Stimulated activated CD4-positive, alpha-beta T cell treated with anti-CD3 and anti-CD28 coated beads, Interleukin-1b, Interleukin-23, amount 100 ng/mL, for 1 hour (primary cell): ENCODE results near the gene HDAC11.
"Not testable (repeated sequence)": the region's sequence is repeated elsewhere in the genome, so short reads cannot be mapped to it uniquely, and the experiment has no call there.

Experiments used
- DNase-seq, 2 donors: peaks; one replicate each; pipeline ENCODE4 v3.0.0-alpha.2; 2020; ENCODE audit warnings: low read depth in 2 of 2

Gene HDAC11

DNA sequence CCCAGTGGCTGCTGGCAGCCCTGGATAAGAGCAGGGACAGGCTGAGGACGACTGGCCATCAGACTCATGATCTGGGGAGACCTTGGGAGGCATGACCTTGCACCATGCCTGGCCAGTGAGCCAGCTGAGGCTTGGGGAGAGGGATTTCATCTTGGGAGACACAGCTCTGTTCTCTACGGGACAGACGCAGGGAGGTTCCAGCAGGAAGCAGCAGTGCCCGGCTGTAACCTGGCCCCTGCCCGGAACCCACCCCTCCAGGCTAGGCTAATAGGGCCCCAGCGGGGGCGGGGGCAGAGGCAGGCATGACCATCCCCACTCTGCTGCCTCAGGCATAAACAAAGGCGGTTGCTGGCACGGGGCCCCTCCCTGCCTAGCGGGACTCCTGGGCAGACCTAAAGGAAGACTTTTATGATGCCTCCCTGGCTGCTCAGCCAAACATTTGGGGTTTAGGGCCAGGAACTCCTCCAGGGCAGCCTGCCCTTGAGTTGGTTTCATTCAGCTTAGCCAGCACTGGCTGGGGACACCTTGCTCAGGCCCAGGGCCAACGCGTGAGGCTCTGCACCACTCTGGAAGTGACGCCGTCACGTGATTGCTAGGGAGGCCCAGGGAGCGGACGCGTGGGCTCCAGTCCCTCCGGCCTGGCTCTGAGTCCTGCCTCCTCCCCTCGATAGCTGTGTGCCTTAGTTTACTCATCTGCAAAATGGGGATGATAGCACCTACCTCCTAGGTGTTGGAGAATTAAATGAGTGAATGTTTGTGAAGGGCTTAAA lies 27.6 kb downstream of the HDAC11 start:
- no peak for DNase-seq

DNA sequence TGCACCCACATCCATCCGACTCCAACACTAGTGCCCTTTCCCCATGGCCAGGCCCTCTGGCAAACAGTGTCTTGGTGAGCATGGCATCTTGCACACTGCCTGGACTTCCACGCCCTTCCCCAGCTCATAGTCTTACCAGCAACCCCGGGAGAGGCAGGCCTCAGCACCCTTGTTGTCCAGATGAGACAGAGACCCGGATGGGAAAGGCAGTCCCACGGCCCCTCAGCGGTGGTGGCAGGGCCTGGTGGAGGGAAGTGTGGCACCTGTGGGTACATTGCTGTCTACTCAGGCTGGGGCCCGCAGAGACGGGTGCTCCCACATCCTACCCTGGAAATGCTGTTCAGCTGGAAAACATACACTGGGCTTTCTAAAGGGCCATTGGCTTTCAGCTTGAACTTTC lies 28.4 kb downstream of the HDAC11 start:
- DNase-seq = no peak

DNA sequence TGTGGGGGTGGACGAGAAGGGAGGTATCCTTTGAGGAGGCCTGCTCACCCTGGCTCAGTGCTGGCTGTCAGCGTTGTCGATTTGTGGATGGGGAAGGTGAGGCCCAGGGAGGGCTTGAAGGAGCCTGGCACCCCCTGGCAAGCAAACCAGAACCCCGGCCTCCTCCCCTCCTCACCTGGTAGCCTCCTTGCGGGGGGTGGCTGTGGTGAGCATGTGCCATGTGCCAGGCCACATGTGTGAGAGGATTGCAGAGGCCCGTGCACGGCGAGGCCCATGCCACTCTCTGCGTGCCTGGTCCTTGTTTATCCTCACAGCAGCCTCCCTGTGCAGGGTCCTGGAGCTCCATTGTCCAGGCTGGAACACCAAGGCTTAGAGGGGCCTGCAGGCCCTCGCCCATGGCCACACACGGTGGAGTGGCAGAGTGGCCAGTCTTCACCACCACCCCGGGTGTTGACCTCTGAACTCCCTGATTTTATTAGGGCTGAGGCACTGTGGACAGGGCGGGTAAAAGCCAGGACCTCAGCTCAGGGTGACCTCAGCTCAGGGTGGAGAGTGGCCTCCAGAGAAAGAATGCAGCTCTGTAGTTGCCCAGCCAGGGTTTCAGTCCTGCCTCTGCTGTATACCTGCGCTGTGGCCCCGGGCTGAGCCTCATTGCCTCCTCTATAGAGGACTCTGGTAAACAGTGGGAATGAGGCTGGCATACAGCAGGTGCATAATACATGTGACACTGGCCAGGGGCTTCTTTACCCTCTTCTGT lies 29.1 kb downstream of the HDAC11 start:
- no peak for DNase-seq

DNA sequence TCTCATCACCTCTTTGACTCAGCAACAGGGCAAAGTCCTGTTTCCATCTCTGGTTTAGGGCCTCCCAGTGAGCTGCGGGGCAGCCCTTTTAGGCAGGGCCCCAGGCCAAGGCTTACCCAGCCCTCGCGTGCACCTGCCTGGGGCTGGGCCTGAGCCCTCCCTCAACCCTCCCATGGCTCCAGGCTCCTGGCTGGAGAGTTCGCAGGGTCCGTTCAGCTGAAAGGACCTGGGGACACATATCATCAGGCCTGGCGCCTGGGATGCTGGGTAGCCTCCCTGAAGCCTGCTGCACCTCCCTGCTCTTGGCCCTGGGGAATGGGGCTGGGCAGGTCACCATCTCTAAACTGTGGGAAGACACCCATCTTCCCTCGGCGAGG lies 29.7 kb downstream of the HDAC11 start:
- no peak for DNase-seq

DNA sequence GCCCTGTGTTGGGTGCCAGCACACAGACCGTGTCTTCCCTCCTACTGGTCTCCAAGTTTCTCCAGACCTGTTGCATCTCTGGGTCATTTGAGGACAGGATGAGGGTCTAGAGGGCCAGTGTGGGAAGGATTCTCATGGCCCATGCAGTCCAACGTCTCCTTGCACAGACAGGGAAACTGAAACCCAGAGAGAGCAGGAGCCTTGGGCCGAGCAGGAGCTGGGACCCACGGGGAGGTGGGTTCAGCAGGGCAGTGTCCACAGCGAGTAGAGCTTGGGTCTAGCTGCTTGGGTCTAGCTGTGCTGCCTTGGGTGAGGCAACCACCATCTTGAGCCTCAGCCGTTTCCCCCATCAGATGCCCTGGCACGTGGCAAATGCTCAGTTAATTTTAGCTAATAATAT lies 32.3 kb downstream of the HDAC11 start:
- no peak for DNase-seq

DNA sequence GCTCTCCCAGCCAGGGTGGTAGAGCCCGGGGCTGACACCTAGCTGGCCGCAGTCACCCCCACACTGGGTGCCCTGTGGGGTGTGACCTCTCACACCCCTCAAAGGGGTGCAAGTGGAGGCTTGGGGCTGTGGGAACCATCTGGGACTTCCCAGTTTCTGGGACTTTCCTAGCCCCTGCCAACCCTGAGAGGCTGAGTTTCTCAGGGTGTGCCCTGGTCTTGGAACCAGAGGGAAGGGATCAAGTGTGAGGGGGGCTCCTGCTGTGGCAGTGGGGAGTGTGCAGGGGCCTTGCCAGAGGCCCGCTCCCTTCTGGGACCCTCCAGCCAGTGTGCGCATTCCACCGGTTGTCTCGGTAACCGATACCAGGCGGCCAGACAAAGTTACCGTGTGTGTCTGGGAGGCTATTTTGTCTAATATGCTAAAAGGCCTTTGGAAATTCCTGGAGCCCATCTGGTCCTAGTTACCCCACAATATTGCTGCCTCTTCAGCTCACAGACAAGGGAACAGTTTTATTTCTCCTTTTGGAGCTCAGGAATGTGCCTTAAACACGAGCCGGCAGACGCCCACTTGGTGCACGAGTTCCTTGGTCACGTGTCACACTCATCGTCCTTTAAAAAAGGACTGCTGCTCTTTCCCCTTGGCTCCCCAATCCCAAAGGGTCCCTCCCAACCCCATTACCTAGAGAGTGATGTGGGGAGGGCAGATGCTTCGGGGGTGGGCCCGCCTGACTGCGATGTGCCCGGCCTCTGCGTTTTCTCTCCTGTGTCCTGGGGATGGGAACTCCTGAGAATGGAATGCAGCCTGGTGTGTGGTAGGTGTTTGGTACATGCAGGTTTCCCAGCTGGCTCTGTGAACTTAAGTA lies 33.2 kb downstream of the HDAC11 start:
- DNase-seq = no peak

DNA sequence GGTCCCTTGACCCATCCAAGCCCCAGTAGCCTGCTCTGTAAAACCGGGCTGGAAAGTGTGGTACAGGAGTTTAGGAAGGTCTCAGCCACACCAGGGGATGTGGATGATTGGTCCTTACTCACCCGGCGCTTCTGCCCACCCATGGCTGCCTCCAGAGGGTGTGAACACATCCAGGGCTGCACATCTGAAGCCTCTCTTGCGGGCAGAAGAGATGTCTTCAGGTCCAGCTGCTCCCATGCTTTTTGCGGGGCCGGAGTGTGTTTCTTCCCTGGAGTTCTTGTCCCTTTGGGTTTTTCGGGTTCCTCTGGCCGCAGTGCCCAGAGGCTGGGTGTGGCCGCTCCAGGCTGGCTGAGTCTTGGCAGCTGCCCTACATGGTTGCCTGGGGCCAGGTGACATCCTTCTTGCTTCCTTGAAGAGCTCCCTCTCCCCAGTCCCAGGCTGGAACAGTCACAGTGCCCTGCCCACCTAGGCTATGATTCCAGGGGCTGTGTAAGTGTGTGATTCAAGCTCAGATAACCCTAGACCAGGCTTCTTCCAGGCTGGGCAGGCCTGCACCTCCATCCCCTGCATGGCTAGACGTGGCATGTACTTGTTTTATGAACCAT lies 33.9 kb downstream of the HDAC11 start:
- no peak for DNase-seq

DNA sequence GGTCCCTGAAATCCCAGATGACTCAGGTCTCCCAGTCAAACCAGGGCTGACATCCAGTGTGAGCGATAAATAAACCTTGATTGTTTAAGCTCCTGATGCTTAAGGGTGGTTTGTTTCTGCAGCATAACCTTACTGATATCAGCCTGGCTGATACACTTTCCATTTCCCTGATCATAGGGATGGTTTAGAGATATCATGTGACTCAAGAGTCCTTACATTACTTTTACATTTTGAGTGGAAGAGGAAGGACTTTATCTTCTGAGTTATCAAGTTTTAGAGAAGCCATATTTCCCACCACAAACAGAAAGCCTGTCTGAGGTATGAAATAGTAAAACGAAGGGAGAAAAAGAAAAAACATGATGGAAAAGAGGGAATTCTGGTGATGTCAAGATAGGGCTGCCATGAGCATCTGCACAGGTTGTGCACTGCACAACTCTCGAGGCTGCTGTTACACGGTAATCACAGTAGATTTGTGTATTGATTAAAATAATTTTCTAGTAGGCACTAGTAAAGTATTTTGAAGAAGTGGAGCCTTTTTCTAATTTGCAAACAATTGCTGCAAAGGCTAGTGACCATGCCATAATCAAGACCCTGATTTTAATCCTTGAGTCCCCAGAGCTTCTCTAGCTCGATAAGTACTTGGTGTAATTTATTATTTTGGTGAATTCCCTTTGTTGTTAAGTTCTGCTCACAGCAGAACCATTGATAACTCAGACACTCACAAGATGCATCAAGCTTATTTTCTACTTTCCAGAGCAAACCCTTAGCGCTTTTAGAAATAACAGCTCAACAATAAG lies 34.7 kb downstream of the HDAC11 start:
- DNase-seq = no peak

DNA sequence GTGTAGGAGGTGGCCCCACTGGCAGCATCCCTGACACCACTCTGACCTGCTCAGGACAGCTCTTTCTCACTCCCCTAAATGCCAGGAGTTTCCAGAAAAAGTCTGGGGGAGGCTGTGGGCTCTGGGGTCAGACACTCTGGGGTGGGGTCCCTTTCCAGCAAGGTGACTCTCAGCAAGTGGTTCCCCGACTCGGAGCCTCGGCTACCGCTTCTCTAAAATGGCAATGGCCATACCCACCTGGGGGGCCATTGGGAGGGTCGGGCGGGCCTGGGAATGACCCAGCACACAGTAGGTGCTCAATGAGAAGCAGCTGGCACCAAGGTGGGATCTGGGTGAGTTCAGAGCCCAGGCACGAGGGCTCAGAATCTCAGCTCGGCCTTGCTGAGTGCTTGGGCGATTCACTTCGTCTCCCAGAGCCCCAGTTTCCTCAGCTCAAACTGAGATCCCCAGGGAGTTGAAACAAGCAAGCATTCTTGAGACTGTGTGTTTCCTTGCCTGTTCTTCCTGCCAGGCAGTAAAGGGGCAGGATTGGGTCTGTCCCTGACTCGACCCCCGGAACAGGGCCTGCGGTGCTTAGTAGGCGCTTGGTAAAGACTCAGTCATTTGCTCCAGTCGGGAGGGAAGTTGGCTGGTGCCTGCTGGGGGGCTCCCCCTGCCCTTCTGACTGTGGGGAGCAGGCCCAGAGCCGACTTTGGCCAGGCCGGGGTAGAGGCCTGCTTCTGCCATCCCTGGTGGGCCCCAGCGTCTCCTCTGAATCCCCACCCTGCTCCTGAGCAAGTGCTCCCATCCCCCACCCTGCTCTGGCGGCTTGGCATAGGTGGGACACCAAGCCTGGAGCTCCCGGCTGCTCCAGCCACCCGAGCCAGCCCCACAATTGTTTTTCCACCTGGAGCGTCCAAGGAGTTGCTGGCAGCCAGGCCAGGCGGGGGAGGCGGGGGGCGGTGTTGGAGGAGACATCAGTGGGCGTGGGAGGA lies 36.0 kb downstream of the HDAC11 start:
- no peak for DNase-seq

DNA sequence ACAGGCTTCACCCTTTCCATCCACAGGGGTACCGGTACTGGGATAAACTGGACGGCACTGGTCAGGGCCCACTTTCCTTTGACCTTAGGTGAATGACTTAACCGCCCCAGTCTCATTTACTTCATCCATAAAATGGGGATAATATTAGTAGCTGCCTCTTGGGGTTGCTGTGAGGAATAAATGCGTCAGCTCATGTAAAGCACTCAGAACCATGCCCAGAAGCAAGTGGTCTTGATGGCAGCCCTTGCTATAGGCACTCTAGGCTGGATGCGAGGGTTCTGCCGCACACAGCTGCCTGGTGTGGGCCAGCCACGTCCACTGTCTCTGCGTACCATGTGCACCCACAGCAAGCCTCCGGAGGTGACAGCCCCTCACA lies 36.6 kb downstream of the HDAC11 start:
- no peak for DNase-seq

DNA sequence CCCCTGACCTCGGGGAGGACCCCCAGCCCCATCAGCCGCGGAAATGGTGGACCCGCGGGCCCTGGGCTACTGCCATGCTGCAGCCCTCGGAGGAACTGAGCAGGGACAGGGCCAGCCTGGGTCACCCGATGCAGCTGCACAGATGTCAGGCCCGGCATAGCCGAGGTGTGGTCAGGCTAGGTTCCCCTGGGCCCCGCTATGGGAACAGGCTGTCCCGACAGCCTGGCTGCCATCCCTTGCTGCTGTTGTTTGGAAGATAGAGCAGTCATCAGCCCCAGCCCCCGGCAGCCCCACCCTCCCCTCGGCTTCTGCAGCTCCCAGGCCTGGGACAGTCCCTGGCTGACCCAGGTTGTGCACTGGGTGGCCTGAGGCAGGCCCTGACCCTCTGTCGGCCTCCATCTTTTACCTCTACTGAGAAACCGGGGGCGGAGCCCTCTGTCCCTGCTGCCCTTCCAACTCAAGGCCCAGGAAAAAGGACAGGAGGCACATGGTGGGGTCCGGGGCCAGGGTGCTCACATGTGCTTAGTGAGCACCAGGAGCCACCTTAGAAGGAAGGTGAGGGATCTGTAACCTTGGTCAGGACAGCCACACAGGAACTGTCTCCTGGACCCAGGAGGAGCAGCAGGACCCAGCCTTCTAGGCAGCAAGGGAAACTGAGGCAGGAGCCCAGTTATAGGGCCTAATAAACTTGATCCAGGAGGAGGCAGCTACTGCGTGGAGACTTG lies 37.3 kb downstream of the HDAC11 start:
- no peak for DNase-seq

DNA sequence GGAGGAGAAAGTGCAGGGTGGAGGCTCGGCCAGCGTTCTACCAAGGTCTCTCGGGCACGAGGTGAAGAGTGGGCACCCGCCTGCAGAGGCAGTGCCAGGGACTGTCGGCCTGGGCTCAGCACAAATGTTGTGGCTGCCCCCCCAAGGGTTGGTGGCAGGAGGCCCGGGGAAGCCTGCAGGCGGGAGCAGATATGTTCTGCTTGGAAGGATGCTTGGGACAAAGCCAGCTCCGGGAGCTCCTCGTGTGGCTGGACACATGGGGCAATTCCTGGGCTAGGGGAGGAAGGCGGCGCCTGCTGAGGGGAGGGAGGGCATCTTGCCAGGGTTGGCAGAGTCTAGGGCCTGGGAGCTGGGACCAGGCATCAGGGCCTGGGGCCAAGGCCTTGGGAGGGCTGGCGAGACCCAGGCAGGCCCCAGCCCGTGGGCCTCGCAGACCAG lies 38.4 kb downstream of the HDAC11 start:
- DNase-seq = no peak

DNA sequence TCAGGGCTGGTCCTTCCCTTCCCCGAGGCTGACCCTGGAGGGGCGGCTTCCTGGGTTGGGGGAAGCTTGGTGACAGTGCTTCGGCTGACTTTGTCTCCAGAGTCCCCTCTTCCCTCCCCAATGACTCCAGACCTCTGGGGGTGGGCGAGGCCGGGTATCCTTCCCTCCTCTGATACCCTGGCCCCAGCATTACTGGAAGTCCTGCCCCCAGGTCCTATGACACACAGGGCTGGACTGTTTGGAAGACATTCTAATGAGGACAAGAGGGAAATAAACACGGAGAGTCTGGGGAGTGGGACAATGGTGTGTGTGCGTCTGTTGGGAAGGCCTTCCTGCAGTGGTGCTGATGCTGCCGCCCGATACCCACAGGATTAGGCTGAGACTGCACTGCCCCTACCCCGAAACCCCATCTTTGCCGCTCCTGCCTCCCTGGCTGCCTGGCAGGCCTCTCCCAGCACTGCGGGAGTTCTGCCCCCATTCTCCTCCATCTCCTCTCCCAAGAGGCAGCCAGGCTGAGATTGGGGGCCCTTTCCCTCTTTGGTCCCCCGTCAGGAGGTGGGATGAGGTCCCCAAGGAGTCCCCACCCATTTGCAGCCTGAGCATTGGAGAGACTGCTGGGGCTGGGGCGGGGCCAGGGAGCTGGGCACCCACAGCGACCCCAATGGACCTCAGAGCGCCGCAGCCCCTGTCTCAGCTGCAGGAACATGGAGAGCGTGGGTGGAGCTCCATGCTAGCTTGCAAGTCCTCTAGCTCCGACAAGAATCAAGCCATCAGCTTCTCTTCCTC lies 39.1 kb downstream of the HDAC11 start:
- no peak for DNase-seq

DNA sequence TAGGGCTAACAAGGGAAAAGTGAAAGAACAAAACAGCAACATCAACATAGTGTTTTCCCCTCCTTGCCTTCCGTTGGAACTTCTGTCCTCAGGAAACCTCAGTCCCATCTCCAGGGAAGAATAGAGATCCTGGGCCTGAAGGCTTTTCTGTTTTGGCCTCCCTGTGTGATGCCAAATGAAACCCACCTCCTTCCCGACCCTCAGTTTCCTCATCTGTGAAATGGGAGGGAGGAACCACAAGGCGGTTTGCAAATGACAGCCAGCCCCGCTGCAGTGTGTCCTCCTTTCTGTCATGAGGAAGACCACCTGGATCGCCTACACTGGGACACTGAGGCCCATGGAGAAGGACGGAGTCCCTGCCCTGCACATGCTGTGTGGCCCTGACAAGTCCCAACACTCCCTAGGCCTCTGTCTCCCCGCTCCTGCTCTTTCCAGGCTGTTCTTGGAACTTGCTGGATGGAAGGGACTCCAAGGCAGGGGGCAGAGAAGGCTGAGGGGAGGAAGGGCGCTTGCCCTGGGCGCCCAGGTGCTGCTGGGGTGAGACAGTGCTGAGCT lies 40.3 kb downstream of the HDAC11 start:
- DNase-seq = no peak

DNA sequence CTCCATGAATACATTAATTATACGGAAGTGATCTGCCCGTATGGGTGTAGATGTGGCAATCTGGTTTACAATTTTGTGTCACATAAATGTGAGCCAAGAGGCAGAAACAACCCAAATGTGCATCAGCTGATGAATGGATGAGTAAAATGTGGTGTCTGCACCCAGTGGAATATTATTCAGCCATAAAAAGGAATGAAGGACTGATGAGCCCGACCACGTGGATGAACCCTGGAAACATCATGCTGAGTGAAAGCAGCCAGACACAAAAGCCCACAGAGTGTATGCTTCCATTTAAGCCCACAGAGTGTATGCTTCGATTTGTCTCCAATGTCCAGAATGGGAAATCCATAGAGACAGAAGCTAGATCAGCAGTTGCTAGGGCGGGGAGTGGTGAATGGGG lies 41.2 kb downstream of the HDAC11 start:
- DNase-seq = no peak

DNA sequence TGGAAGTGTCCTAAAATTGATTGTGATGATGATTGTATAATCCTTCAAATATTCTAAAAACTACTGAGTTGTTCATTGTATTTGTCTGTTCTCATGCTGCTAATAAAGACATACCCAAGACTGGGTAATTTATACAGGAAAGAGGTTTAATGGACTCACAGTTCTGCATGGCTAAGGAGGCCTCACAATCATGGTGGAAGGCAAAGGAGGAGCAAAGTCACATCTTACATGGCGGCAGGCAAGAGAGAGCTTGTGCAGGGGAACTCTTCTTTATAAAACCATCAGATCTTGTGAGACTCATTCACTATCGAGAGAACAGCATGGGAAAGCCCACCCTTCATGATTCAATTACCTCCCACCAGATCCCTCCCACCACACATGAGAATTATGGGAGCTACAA lies 41.6 kb downstream of the HDAC11 start:
- DNase-seq = not testable (repeated sequence)

DNA sequence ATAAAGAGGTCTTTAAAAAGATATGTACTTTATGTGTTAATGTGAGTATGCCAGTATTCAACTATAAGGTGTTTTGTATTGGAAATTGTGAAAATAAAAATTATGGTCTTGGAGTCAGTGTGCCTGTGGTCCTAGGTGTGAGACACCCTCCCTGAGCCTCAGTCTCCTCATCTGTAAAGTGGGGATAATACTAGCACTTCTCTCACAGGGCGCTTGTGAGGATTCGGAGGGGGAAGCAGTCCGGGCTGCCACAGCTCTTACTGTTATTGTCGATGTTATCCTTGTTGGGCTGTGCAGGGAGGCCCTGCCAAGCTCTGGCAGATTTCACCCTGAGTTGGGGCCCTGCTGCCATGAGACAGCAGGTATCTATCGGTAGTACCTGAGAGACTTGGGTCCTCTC lies 42.1 kb downstream of the HDAC11 start:
- DNase-seq = no peak

DNA sequence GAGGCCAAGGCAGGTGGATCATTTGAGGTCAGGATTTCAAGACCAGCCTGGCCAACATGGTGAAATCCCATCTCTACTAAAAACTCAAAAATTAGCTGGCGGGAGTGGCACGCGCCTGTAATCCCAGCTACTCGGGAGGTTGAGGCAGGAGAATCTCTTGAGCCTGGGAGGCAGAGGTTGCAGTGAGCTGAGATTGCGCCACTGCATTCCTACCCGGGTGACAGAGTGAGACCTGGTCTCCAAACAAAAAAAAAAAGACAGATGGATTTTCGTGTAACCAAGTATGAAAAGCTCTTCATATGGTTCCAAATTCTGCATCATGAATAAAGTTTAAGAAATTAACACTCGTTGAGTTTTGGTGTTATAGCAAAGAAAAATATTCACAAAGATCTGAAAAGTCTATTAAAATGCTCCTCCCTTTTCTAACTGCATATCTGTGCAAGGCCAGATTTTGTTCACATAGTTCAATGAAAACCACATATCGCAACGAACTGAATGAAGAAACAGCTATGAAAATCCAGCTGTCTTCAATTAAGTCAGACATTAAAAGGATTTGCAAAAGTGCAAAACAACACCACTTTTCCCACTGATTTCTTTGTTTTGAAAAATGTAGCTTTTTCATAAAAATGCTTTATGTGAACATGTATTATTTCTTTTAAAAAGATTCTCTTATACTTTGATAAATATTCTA lies 45.0 kb downstream of the HDAC11 start:
- DNase-seq = no peak
